HepG2 (cell line): ENCODE measurements around the gene SMYD1. TPM values are rescaled to one million over a fixed set of nuclear protein-coding genes. Genes with fewer than 3 reads are reported as not detected.
A peak's percentile ranks its signal among the peaks of the same experiment; 100 is the strongest.

Experiments used
- ATAC-seq: fragments of 200-7000 bp; cut with Tn5 transposase; 3 replicates; pipeline ENCODE4 v1.9.1; 2020; ENCODE audit warnings: mild to moderate bottlenecking, moderate library complexity
- BruUV-seq: library from RNA; stranded (reverse); fragments of 400-500 nt; replicated peaks from 2 replicates; lab custom pipeline; 2021; lab: Mats Ljungman, UMichigan
- CTCF ChIA-PET: fragments of 300-600 bp; formaldehyde crosslinking; extraction: SDS; loops from one replicate; lab custom pipeline; 2021; ENCODE audit warnings: low total read pairs, inconsistent platforms, low intra/inter-chr PET ratio; lab: Yijun Ruan, JAX
- POLR2A ChIA-PET: fragments of 350-600 bp; sonication (Branson Sonifier 250); formaldehyde crosslinking; loops from one replicate; lab custom pipeline; 2020; ENCODE audit warnings: antibody characterized with exemption, inconsistent platforms; lab: Yijun Ruan, JAX
- DNase-seq: peaks from one replicate; pipeline ENCODE4 v3.0.0-alpha.2; 2015; ENCODE audit warnings: low spot score
- FAIRE-seq: peaks from 3 replicates; lab custom pipeline; 2011; peaks lifted over from hg19 to GRCh38; lab: Jason Lieb, UNC
- H2AFZ ChIP-seq: one replicate; pipeline ENCODE4 v1.6.1; 2011; ENCODE audit warnings: low read length, inconsistent platforms
- H3K27ac ChIP-seq: fragments of 300-600 bp; 3 replicates; pipeline ENCODE4 v1.8.0; 2011; ENCODE audit warnings: mixed run types, mild to moderate bottlenecking, mixed read lengths, low read length, inconsistent platforms; ENCODE audit not compliant: insufficient read depth; ENCODE audit errors: extremely low read length
- H3K27me3 ChIP-seq, 2 experiments: fragments of 200-600 bp in 1 of 2; 2 replicates in 1 of 2; 3 replicates in 1 of 2; pipeline versions ENCODE4 v1.6.0 to v1.8.0; 2011; ENCODE audit warnings: low read length in 2 of 2, mild to moderate bottlenecking in 2 of 2, moderate library complexity in 2 of 2, inconsistent platforms in 1 of 2; ENCODE audit not compliant: insufficient read depth in 2 of 2, control insufficient read depth in 1 of 2
- H3K36me3 ChIP-seq, 2 experiments: fragments of 200-600 bp in 1 of 2; replicated peaks in 1 of 2; 2 replicates in 1 of 2; 3 replicates in 1 of 2; pipeline versions ENCODE4 v1.5.1 to v1.8.0; 2011; ENCODE audit warnings: low read length in 2 of 2, inconsistent platforms in 1 of 2; ENCODE audit not compliant: insufficient read depth in 2 of 2, control insufficient read depth in 1 of 2
- H3K4me1 ChIP-seq: 2 replicates; pipeline ENCODE4 v1.5.1; 2012; ENCODE audit warnings: low read length, inconsistent platforms; ENCODE audit not compliant: insufficient read depth
- H3K4me2 ChIP-seq: 2 replicates; pipeline ENCODE4 v1.6.0; 2011; ENCODE audit warnings: low read depth, low read length, inconsistent platforms
- H3K4me3 ChIP-seq, 3 experiments: fragments of 200-600 bp in 1 of 3; sonication (generic), shearing (Covaris generic) in 1 of 3; replicated peaks in 1 of 3; 2 replicates each; pipeline ENCODE4 v1.5.1; 2011 to 2016; ENCODE audit warnings: low read length in 3 of 3, inconsistent platforms in 2 of 3, low read depth in 2 of 3, mild to moderate bottlenecking in 2 of 3, control low read depth in 1 of 3, mixed read lengths in 1 of 3; ENCODE audit not compliant: insufficient read depth in 1 of 3
- H3K79me2 ChIP-seq: one replicate; pipeline ENCODE4 v1.6.1; 2011; ENCODE audit warnings: low read length, inconsistent platforms; ENCODE audit not compliant: insufficient read depth
- H3K9ac ChIP-seq: 2 replicates; pipeline ENCODE4 v1.6.0; 2011; ENCODE audit warnings: mild to moderate bottlenecking, low read depth, low read length, inconsistent platforms; ENCODE audit not compliant: insufficient read depth
- H3K9me3 ChIP-seq: 2 replicates; pipeline ENCODE4 v1.5.1; 2012; ENCODE audit warnings: mild to moderate bottlenecking, low read length
- H4K20me1 ChIP-seq: 2 replicates; pipeline ENCODE4 v1.6.0; 2011; ENCODE audit warnings: inconsistent platforms, mild to moderate bottlenecking, low read length, moderate library complexity; ENCODE audit not compliant: insufficient read depth
- ATM ChIP-seq: fragments of 450-650 bp; IDR thresholded peaks from 2 replicates; pipeline ENCODE4 v1.7.1; 2017; ENCODE audit warnings: mild to moderate bottlenecking, borderline replicate concordance
- BORCS8-MEF2B ChIP-seq: sonication (generic); formaldehyde crosslinking; IDR thresholded peaks from 2 replicates; pipeline ENCODE4 v1.8.0; 2022; ENCODE audit warnings: mild to moderate bottlenecking, missing genetic modification reagents
- DDIT3 ChIP-seq: sonication (generic); formaldehyde crosslinking; IDR thresholded peaks from 2 replicates; pipeline ENCODE4 v1.4.0; 2020; ENCODE audit warnings: mild to moderate bottlenecking, missing genetic modification reagents
- ELF3 ChIP-seq: IDR thresholded peaks from 2 replicates; pipeline ENCODE4 v1.6.1; 2016; ENCODE audit warnings: missing genetic modification reagents, missing compliant biosample characterization
- FOSL1 ChIP-seq: sonication (generic); formaldehyde crosslinking; IDR thresholded peaks from 2 replicates; pipeline ENCODE4 v1.9.0; 2021; ENCODE audit warnings: missing genetic modification reagents, borderline replicate concordance
- HOXA3 ChIP-seq: sonication (generic); formaldehyde crosslinking; IDR thresholded peaks from 2 replicates; pipeline ENCODE4 v1.5.0; 2020; ENCODE audit warnings: missing genetic modification reagents
- NCOA1 ChIP-seq: sonication (generic); formaldehyde crosslinking; IDR thresholded peaks from 2 replicates; pipeline ENCODE4 v1.9.0; 2021; ENCODE audit warnings: missing genetic modification reagents
- NFIB ChIP-seq: sonication (generic); formaldehyde crosslinking; IDR thresholded peaks from 2 replicates; pipeline ENCODE4 v1.9.0; 2021; ENCODE audit warnings: missing genetic modification reagents, mild to moderate bottlenecking, borderline replicate concordance
- PATZ1 ChIP-seq: sonication (generic); formaldehyde crosslinking; IDR thresholded peaks from 2 replicates; pipeline ENCODE4 v1.4.0; 2020; ENCODE audit warnings: missing genetic modification reagents
- SAP130 ChIP-seq: IDR thresholded peaks from 2 replicates; pipeline ENCODE4 v1.6.1; 2016; ENCODE audit warnings: low read depth
- YEATS2 ChIP-seq: sonication (generic); formaldehyde crosslinking; IDR thresholded peaks from 2 replicates; pipeline ENCODE4 v1.4.0; 2020; ENCODE audit warnings: missing genetic modification reagents, borderline replicate concordance
- ZNF205 ChIP-seq: IDR thresholded peaks from 2 replicates; pipeline ENCODE4 v1.6.1; 2018; ENCODE audit warnings: missing biosample characterization, missing genetic modification reagents
- ZNF333 ChIP-seq: sonication (generic); formaldehyde crosslinking; IDR thresholded peaks from 2 replicates; pipeline ENCODE4 v1.4.0; 2020; ENCODE audit warnings: mild to moderate bottlenecking, missing genetic modification reagents, borderline replicate concordance
- ZNF354B ChIP-seq: sonication (generic); formaldehyde crosslinking; IDR thresholded peaks from 2 replicates; pipeline ENCODE4 v1.8.0; 2022; ENCODE audit warnings: mild to moderate bottlenecking, missing genetic modification reagents
- ZNF607 ChIP-seq: sonication (generic); formaldehyde crosslinking; IDR thresholded peaks from 2 replicates; pipeline ENCODE4 v1.5.1; 2020; ENCODE audit warnings: missing genetic modification reagents, mild to moderate bottlenecking, borderline replicate concordance
- WGBS: methylation state at CpG from one replicate; pipeline ENCODE4 v1.1.6; 2017; ENCODE audit warnings: low lambda C conversion rate; 5-methylcytosine and 5-hydroxymethylcytosine counted together
- in situ Hi-C: cut with HindIII; loops from 2 replicates; pipeline ENCODE4 v1.10.0; 2017; ENCODE audit warnings: low pct_unique_long_range_greater_than_20kb; ENCODE audit not compliant: extremely low pct_ligation_motif_present
- intact Hi-C: fragments of 100-400 bp; cut with micrococcal nuclease; formaldehyde crosslinking; loops from one replicate; pipeline ENCODE4 v1.10.0; 2022; ENCODE audit not compliant: unreplicated experiment
- polyA plus RNA-seq, 8 experiments: library from polyadenylated mRNA; depleted of rRNA in 3 of 8; stranded (reverse) in 7 of 8; unstranded in 1 of 8; fragments of >200 nt; fragmentation: Illumina TruSeq in 4 of 8; extraction: Trizol in 4 of 8; gene quantifications; 2 replicates each; pipeline versions ENCODE4 v1.2.1 to v1.2.3, GENCODE V29; 2011 to 2016; ENCODE audit warnings: low read depth in 4 of 8, missing spikeins in 1 of 8, mixed read lengths in 1 of 8; ENCODE audit not compliant: insufficient read depth in 1 of 8
- total RNA-seq, 5 experiments: library from RNA; depleted of rRNA; stranded (reverse); fragments of >200 nt; fragmentation: Illumina TruSeq; extraction: Trizol; gene quantifications; 2 replicates each; pipeline ENCODE4 v1.2.3, GENCODE V29; 2016; ENCODE audit warnings: low read depth in 1 of 5

The SMYD1 gene
- total and polyA plus RNA-seq, 2 of the 13 experiments (the other 11 are each of a cell fraction or from before 2014, with no cell fraction given), result not detected

DNA sequence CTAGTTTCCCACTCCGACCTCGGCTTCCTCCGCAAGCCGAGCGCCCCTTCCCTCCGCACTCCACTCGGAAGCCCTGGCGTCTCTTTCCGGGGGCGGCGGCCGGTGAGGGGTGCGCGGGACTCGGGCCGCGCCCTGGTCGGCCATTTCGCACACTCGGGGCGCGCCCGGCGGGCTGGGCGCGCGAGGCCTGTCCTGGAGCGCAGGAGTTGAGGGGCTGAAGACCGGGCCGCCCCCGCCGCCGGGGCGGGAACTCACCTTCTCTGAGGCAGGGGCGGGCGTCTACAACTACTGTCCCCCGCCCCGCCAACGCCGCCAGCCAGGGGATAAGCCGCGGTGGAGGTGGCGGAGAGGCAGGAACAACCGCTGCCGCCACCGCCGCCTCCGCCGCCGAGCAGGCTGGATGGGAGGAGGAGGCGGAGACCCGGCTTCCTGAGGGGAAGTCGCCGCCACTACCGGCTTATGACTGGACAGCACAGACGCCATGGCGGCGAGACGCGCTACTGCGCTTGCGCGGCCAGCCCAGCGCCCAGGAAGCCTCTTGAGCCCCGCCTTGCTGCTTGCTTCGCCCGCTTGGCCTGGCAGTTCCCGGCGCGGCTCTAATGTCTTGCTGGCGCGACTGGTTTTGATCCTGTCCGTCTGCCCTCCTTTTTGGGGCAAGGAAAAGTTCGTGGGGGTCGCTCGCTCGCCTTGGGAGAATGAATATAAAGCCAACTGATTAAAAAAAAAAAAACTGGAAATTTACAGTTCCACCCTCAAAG is 12.1 kb upstream of the SMYD1 start, which contains the start of gene KRCC1 (continued):
- TF ChIP-seq ZNF333 (0 out of 2 replicates have a peak, but pooled peaks have one; percentile 82), ZNF354B (CRISPR knock-in tag) (no peak), ELF3 (CRISPR knock-in tag) (peak; percentile 79), YEATS2 (CRISPR knock-in tag) (peak; percentile 68), SAP130 (CRISPR knock-in tag) (peak; percentile 87), ATM (no peak), NFIB (CRISPR knock-in tag) (no peak), PATZ1 (CRISPR knock-in tag) (0 out of 2 replicates have a peak, but pooled peaks have one; percentile 32)

DNA sequence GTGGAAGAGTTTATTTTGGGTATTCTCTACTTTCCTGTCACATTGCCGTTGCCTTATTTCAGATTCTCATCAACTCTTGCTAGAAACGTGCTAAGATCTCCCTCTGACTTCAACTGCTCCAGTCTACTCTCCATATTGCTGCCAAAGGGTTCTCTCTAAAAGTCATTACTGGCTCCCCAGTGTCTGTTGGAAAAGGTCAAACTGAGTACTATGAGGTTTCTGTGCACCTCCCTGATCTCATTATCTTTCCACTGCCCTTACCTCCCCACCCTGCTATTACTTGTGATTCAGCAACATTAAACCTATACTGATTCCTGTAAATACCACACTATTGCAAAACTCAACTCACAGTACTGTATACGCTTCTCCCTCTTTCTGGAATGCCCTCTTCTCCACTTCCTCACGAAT is 10.2 kb upstream of the SMYD1 start:
- Histone ChIP-seq H3K27ac (no peak overlapping the region), H4K20me1 (no peaks in the 10 kb centered on the region), H3K36me3 (0 out of 5 replicates have a peak, but pooled peaks cover 0 to 1% of the 10 kb centered on the region in 2 experiments), H3K4me1 (peaks cover 82% of the 10 kb centered on the region), H3K9ac (no peak overlapping the region), H3K79me2 (peaks cover 24% of the 10 kb centered on the region), H3K9me3 (no peaks in the 10 kb centered on the region), H3K4me3 (no peak overlapping the region), H3K27me3 (no peaks in the 10 kb centered on the region; a peak in 1 of 5 replicates), H2AFZ (peak overlapping the region; percentile 8), H3K4me2 (no peak overlapping the region)
- FAIRE-seq (no peak), DNase-seq (no peak), ATAC-seq (no peak)
- 61% methylated on average over 4 of the region's 4 CpGs for WGBS
- ChIA-PET CTCF (no interaction called here), POLR2A (no interaction called here)
- intact Hi-C loops, result loop anchor here (5.0 kb wide), 1 partner anchor 250 kb away; no protein-coding TSS in a partner anchor
- BruUV-seq, result no TSS peak
- TF ChIP-seq DDIT3 (CRISPR knock-in tag) (no peak), SAP130 (CRISPR knock-in tag) (peak; percentile 22; the same call in 1 of the 2 replicates), HOXA3 (CRISPR knock-in tag) (no peak), FOSL1 (no peak), ZNF607 (CRISPR knock-in tag) (no peak), NCOA1 (0 out of 2 replicates have a peak, but pooled peaks have one; percentile 4), ZNF205 (CRISPR knock-in tag) (no peak), BORCS8-MEF2B (no peak)
- in situ Hi-C loops, result loop anchor here (25.0 kb wide), 1 partner anchor 405 kb away; the partner anchor contains the start of gene FOXI3
